Measurements from ENCODE around the gene TNFSF12. TPM values are rescaled to one million over a fixed set of nuclear protein-coding genes. Genes with fewer than 3 reads are reported as not detected.
"Not testable (repeated sequence)": the region's sequence is repeated elsewhere in the genome, so short reads cannot be mapped to it uniquely, and the experiment has no call there.

The TNFSF12 gene
- total RNA-seq, 1 donor from 2014 or later: 4.3 TPM

DNA sequence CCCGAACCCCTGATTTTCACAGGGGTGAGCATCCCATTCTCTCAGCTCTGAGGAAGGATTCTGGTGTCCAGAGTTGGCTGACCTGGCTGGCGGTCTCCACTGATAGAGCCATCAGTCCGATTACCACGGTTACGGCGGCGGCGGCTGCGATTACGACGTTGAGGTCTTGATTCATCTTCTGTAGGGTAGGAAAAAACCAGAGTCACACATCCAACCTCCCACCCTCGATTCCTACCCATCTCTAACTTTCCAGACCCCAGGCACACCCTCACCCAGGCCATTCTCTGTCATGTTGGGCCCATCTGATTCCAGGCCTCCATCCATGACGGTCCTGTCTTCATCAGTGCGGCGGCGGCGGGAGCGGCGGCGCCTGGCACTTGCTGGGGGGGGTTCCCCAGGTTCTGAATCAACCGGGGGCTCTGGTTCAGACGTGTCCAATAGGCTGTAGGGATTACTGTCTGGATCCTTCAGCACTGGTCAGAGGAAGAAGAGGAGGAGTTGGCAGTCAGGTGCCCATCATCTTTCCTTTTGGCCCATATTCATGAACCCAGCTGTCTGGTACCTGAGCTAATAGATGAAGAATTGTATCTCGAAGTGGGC lies 43.7 kb downstream of the TNFSF12 start:
- Mint-ChIP-seq H3K9me3 (no peaks in the 10 kb centered on the region), H3K36me3 (peaks cover 27% of the 10 kb centered on the region), H3K27me3 (no peaks in the 10 kb centered on the region), H3K4me3 (no peak overlapping the region), H3K4me1 (ENCODE audit: unreplicated experiment) (peaks cover 10% of the 10 kb centered on the region), H3K27ac (no peak overlapping the region)
- no peak for DNase-seq (ENCODE audit: extremely low spot score, unreplicated experiment)
- TF ChIP-seq, protein P1, sequence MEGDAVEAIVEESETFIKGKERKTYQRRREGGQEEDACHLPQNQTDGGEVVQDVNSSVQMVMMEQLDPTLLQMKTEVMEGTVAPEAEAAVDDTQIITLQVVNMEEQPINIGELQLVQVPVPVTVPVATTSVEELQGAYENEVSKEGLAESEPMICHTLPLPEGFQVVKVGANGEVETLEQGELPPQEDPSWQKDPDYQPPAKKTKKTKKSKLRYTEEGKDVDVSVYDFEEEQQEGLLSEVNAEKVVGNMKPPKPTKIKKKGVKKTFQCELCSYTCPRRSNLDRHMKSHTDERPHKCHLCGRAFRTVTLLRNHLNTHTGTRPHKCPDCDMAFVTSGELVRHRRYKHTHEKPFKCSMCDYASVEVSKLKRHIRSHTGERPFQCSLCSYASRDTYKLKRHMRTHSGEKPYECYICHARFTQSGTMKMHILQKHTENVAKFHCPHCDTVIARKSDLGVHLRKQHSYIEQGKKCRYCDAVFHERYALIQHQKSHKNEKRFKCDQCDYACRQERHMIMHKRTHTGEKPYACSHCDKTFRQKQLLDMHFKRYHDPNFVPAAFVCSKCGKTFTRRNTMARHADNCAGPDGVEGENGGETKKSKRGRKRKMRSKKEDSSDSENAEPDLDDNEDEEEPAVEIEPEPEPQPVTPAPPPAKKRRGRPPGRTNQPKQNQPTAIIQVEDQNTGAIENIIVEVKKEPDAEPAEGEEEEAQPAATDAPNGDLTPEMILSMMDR (conservative IDR thresholded peaks at IDR 0.05): no peak

DNA sequence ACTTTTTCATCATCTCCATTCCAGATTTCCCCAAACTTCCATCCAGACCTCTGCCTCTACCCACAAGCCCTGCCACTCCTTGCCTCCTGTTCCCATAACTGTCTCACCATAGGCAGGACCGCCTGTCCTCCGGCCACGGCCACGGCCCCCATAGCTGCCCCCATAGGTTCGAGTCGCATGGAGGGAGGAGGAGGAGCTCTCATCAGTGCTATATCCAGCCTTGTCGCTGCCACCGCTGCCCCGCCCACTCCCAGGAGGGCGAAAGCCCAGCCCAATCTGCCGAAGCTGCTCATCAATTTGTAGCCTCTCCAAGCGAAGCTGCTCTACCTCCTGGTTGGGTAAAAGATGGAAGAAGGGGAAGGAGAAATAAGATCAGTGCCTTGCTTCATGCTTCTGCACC lies 44.4 kb downstream of the TNFSF12 start:
- no peak overlapping the region for H3K4me3 Mint-ChIP-seq

DNA sequence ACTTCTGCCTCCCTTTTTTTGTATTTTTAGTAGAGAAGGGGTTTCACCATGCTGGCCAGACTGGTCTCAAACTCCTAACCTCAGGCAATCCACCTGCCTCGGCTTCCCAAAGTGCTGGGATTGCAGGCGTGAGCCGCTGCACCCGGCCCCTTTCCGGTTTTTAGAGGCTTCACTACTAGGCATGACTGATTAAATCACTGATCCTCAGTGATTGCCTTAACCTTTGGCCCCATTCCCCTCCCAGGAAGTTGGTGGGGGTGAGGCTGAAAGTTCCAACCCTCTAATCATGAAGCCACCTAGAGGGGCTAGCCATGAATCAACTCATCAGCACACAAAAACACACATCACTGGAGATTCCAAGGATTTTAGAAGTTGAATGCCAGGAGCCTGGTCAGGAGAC lies 48.7 kb downstream of the TNFSF12 start:
- not testable (repeated sequence) for H3K27me3 Mint-ChIP-seq; H3K9me3 Mint-ChIP-seq; H3K27ac Mint-ChIP-seq; DNase-seq (ENCODE audit: extremely low spot score, unreplicated experiment); H3K4me3 Mint-ChIP-seq; H3K4me1 Mint-ChIP-seq (ENCODE audit: unreplicated experiment)
- H3K36me3 Mint-ChIP-seq: peaks cover 27% of the 10 kb centered on the region

More for the DNA sequence above, 44.4 kb downstream of the TNFSF12 start:
- TF ChIP-seq, protein P1 (conservative IDR thresholded peaks at IDR 0.05): no peak
- Mint-ChIP-seq H3K9me3 (no peaks in the 10 kb centered on the region), H3K4me1 (ENCODE audit: unreplicated experiment) (peaks cover 8% of the 10 kb centered on the region), H3K27me3 (no peaks in the 10 kb centered on the region), H3K27ac (peak overlapping the region; percentile 80), H3K36me3 (peaks cover 26% of the 10 kb centered on the region)
- no peak for DNase-seq (ENCODE audit: extremely low spot score, unreplicated experiment)

GRCh38 chr17:7606280-7606679 lies 57.4 kb downstream of the TNFSF12 start:
- no peak for DNase-seq (ENCODE audit: extremely low spot score, unreplicated experiment)
- Mint-ChIP-seq H3K4me3 (no peak overlapping the region), H3K27ac (no peak overlapping the region), H3K36me3 (peaks cover 27% of the 10 kb centered on the region), H3K9me3 (no peaks in the 10 kb centered on the region), H3K27me3 (no peaks in the 10 kb centered on the region), H3K4me1 (ENCODE audit: unreplicated experiment) (peaks cover 7% of the 10 kb centered on the region)
- TF ChIP-seq, protein P1 (conservative IDR thresholded peaks at IDR 0.05): no peak

Other genes with a start within 250 kb of the TNFSF12 start
- 454 and 510 TPM in 2 replicates for gene EIF5A, start 241.4 kb upstream of the TNFSF12 start, total RNA-seq (ENCODE audit: low replicate concordance)
- gene GPS2, start 233.7 kb upstream of the TNFSF12 start, total RNA-seq (ENCODE audit: low replicate concordance): 75.0 and 75.4 TPM in 2 replicates
- gene NEURL4, start 219.7 kb upstream of the TNFSF12 start, total RNA-seq (ENCODE audit: low replicate concordance): 49.9 and 61.5 TPM in 2 replicates
- 3.2 and 8.3 TPM in 2 replicates for gene ACAP1, start 212.5 kb upstream of the TNFSF12 start, total RNA-seq (ENCODE audit: low replicate concordance)
- gene KCTD11, start 196.9 kb upstream of the TNFSF12 start, total RNA-seq (ENCODE audit: low replicate concordance): 9.5 and 15.5 TPM in 2 replicates
- gene TMEM95, start 193.9 kb upstream of the TNFSF12 start, total RNA-seq (ENCODE audit: low replicate concordance): not detected in 2 replicates
- gene TNK1, start 168.0 kb upstream of the TNFSF12 start, total RNA-seq (ENCODE audit: low replicate concordance): 6.6 and 11.5 TPM in 2 replicates
- 39.8 and 55.8 TPM in 2 replicates for gene PLSCR3, start 154.5 kb upstream of the TNFSF12 start, total RNA-seq (ENCODE audit: low replicate concordance)
- gene TMEM256, start 145.0 kb upstream of the TNFSF12 start, total RNA-seq (ENCODE audit: low replicate concordance): 89.8 and 90.3 TPM in 2 replicates
- gene NLGN2, start 141.2 kb upstream of the TNFSF12 start, total RNA-seq (ENCODE audit: low replicate concordance): 15.0 and 68.4 TPM in 2 replicates
- gene SPEM1, start 128.7 kb upstream of the TNFSF12 start, total RNA-seq (ENCODE audit: low replicate concordance): 0.31 TPM in 1 of 2 replicates, not detected in the other
- not detected in 2 replicates for gene SPEM2, start 123.4 kb upstream of the TNFSF12 start, total RNA-seq (ENCODE audit: low replicate concordance)
- gene SPEM3, start 120.2 kb upstream of the TNFSF12 start, total RNA-seq (ENCODE audit: low replicate concordance): not detected in 2 replicates
- 6.4 and 15.9 TPM in 2 replicates for gene TMEM102, start 113.6 kb upstream of the TNFSF12 start, total RNA-seq (ENCODE audit: low replicate concordance)
- 21.8 and 76.0 TPM in 2 replicates for gene FGF11, start 109.5 kb upstream of the TNFSF12 start, total RNA-seq (ENCODE audit: low replicate concordance)
- gene CHRNB1, start 104.0 kb upstream of the TNFSF12 start, total RNA-seq (ENCODE audit: low replicate concordance): 16.4 and 51.1 TPM in 2 replicates
- gene ZBTB4, start 69.4 kb upstream of the TNFSF12 start, total RNA-seq (ENCODE audit: low replicate concordance): 34.5 and 76.6 TPM in 2 replicates
- gene SLC35G6, start 67.6 kb upstream of the TNFSF12 start, total RNA-seq (ENCODE audit: low replicate concordance): not detected in 2 replicates
- gene POLR2A, start 64.7 kb upstream of the TNFSF12 start, total RNA-seq (ENCODE audit: low replicate concordance): 175 and 244 TPM in 2 replicates
- gene TNFSF13, start 9.7 kb downstream of the TNFSF12 start, total RNA-seq (ENCODE audit: low replicate concordance): 2.4 and 3.5 TPM in 2 replicates
- 50.2 and 52.7 TPM in 2 replicates for gene SENP3, start 12.9 kb downstream of the TNFSF12 start, total RNA-seq (ENCODE audit: low replicate concordance)
- gene CD68, start 30.6 kb downstream of the TNFSF12 start, total RNA-seq (ENCODE audit: low replicate concordance): 5.0 and 5.8 TPM in 2 replicates
- gene MPDU1, start 34.8 kb downstream of the TNFSF12 start, total RNA-seq (ENCODE audit: low replicate concordance): 61.8 and 67.6 TPM in 2 replicates
- 0.77 and 4.0 TPM in 2 replicates for gene SOX15, start 41.0 kb downstream of the TNFSF12 start, total RNA-seq (ENCODE audit: low replicate concordance)
- 37.1 and 44.2 TPM in 2 replicates for gene FXR2, start 65.8 kb downstream of the TNFSF12 start, total RNA-seq (ENCODE audit: low replicate concordance)
- gene SAT2, start 78.8 kb downstream of the TNFSF12 start, total RNA-seq (ENCODE audit: low replicate concordance): 94.1 and 104 TPM in 2 replicates
- 2.0 and 3.0 TPM in 2 replicates for gene SHBG, start 81.1 kb downstream of the TNFSF12 start, total RNA-seq (ENCODE audit: low replicate concordance)
- 1.9 and 4.8 TPM in 2 replicates for gene ATP1B2, start 101.9 kb downstream of the TNFSF12 start, total RNA-seq (ENCODE audit: low replicate concordance)
- gene TP53, start 138.4 kb downstream of the TNFSF12 start, total RNA-seq (ENCODE audit: low replicate concordance): 80.7 and 123 TPM in 2 replicates
- gene WRAP53, start 139.4 kb downstream of the TNFSF12 start, total RNA-seq (ENCODE audit: low replicate concordance): 10.2 and 22.1 TPM in 2 replicates
- 11.4 and 79.5 TPM in 2 replicates for gene EFNB3, start 156.1 kb downstream of the TNFSF12 start, total RNA-seq (ENCODE audit: low replicate concordance)
- 0.10 and 1.0 TPM in 2 replicates for gene DNAH2, start 168.7 kb downstream of the TNFSF12 start, total RNA-seq (ENCODE audit: low replicate concordance)